HepG2 (cell line): ENCODE measurements around the gene SCYL1. TPM values are rescaled to one million over a fixed set of nuclear protein-coding genes. Genes with fewer than 3 reads are reported as not detected.

Experiments used
- CAMTA2 ChIP-seq: sonication (generic); formaldehyde crosslinking; IDR thresholded peaks from 2 replicates; pipeline ENCODE4 v1.4.0; 2020; ENCODE audit warnings: mild to moderate bottlenecking, missing genetic modification reagents, borderline replicate concordance
- IKZF5 ChIP-seq: IDR thresholded peaks from 2 replicates; pipeline ENCODE4 v1.6.1; 2018; ENCODE audit warnings: missing genetic modification reagents, mild to moderate bottlenecking, missing compliant biosample characterization
- MAF1 ChIP-seq: sonication (generic); formaldehyde crosslinking; IDR thresholded peaks from 2 replicates; pipeline ENCODE4 v1.5.0; 2020; ENCODE audit warnings: missing genetic modification reagents, borderline replicate concordance
- PCBP1 ChIP-seq: fragments of 200-400 bp; formaldehyde crosslinking; IDR thresholded peaks from 2 replicates; pipeline ENCODE4 v1.6.1; 2017; ENCODE audit warnings: mild to moderate bottlenecking, low read depth, low read length, borderline replicate concordance
- REST ChIP-seq, 2 experiments: IDR thresholded peaks; 2 replicates each; pipeline ENCODE4 v1.6.1; 2011 to 2012; ENCODE audit warnings: low read length in 2 of 2, borderline replicate concordance in 1 of 2, low read depth in 1 of 2, mild to moderate bottlenecking in 1 of 2, moderate library complexity in 1 of 2
- SALL2 ChIP-seq: sonication (generic); formaldehyde crosslinking; IDR thresholded peaks from 2 replicates; pipeline ENCODE4 v1.8.1; 2023; ENCODE audit warnings: mild to moderate bottlenecking, missing genetic modification reagents, inconsistent platforms
- ZBTB7B ChIP-seq: sonication (generic); formaldehyde crosslinking; IDR thresholded peaks from 2 replicates; pipeline ENCODE4 v1.4.0; 2020; ENCODE audit warnings: missing genetic modification reagents
- ZFX ChIP-seq: sonication (generic); formaldehyde crosslinking; IDR thresholded peaks from 2 replicates; pipeline ENCODE4 v1.4.0; 2020; ENCODE audit warnings: mild to moderate bottlenecking, low read depth, missing genetic modification reagents, moderate library complexity
- ZHX2 ChIP-seq, 2 experiments: sonication (generic) in 1 of 2; formaldehyde crosslinking in 1 of 2; IDR thresholded peaks; 2 replicates each; pipeline versions ENCODE4 v1.6.1 to v1.9.0; 2014 to 2022; ENCODE audit warnings: antibody characterized with exemption in 1 of 2, borderline replicate concordance in 1 of 2, inconsistent platforms in 1 of 2, low read depth in 1 of 2, missing genetic modification reagents in 1 of 2
- ZMYM3 ChIP-seq: sonication (generic); formaldehyde crosslinking; IDR thresholded peaks from 2 replicates; pipeline ENCODE4 v1.5.1; 2020; ENCODE audit warnings: mild to moderate bottlenecking, missing genetic modification reagents
- ZNF558 ChIP-seq: sonication (generic); formaldehyde crosslinking; IDR thresholded peaks from 2 replicates; pipeline ENCODE4 v1.9.0; 2022; ENCODE audit warnings: mild to moderate bottlenecking, missing genetic modification reagents, borderline replicate concordance
- ZNF687 ChIP-seq: sonication (generic); formaldehyde crosslinking; IDR thresholded peaks from 2 replicates; pipeline ENCODE4 v1.5.1; 2020; ENCODE audit warnings: mild to moderate bottlenecking, missing genetic modification reagents, moderate library complexity
- polyA plus RNA-seq, 8 experiments: library from polyadenylated mRNA; depleted of rRNA in 3 of 8; stranded (reverse) in 7 of 8; unstranded in 1 of 8; fragments of >200 nt; fragmentation: Illumina TruSeq in 4 of 8; extraction: Trizol in 4 of 8; gene quantifications; 2 replicates each; pipeline versions ENCODE4 v1.2.1 to v1.2.3, GENCODE V29; 2011 to 2016; ENCODE audit warnings: low read depth in 4 of 8, missing spikeins in 1 of 8, mixed read lengths in 1 of 8; ENCODE audit not compliant: insufficient read depth in 1 of 8
- total RNA-seq, 5 experiments: library from RNA; depleted of rRNA; stranded (reverse); fragments of >200 nt; fragmentation: Illumina TruSeq; extraction: Trizol; gene quantifications; 2 replicates each; pipeline ENCODE4 v1.2.3, GENCODE V29; 2016; ENCODE audit warnings: low read depth in 1 of 5

Gene SCYL1
- total and polyA plus RNA-seq, 2 of the 13 experiments (the other 11 are each of a cell fraction or from before 2014, with no cell fraction given) = 65.9 to 103 TPM

GRCh38 chr11:65558930-65559509 lies 34.1 kb downstream of the SCYL1 start (continued):
- TF ChIP-seq ZNF687 (CRISPR knock-in tag) (peak; percentile 58; the same call in 1 of the 2 replicates), ZMYM3 (CRISPR knock-in tag) (0 out of 2 replicates have a peak, but pooled peaks have one; percentile 11), IKZF5 (CRISPR knock-in tag) (no peak), ZHX2 (IDR thresholded peaks at IDR 0.05; ENCODE audit: low read depth) (no peak), ZHX2 (CRISPR knock-in tag; IDR thresholded peaks at IDR 0.05; ENCODE audit: borderline replicate concordance) (no peak), ZNF558 (CRISPR knock-in tag) (no peak), CAMTA2 (0 out of 2 replicates have a peak, but pooled peaks have one; percentile 71), ZFX (peak; percentile 61), ZBTB7B (0 out of 2 replicates have a peak, but pooled peaks have one; percentile 20), SALL2 (CRISPR knock-in tag) (peak; percentile 22; the same call in 1 of the 2 replicates), MAF1 (CRISPR knock-in tag) (0 out of 2 replicates have a peak, but pooled peaks have one; percentile 40), REST (IDR thresholded peaks at IDR 0.05; ENCODE audit: borderline replicate concordance in 1 of 2, low read depth in 1 of 2, low read length in 2 of 2) (no peak), PCBP1 (peak; percentile 61; the same call in 1 of the 2 replicates)
